Measurements from ENCODE around the gene COG5.
A peak's percentile ranks its signal among the peaks of the same experiment; 100 is the strongest.

Gene COG5

GRCh38 chr7:107212725-107213124 is 351.0 kb downstream of the COG5 start:
- TF ChIP-seq CTCF (IDR thresholded peaks at IDR 0.05): no peak
- H3K36me3 ChIP-seq (ENCODE audit: control insufficient read depth, insufficient read depth, low read length): no peaks in the 10 kb centered on the region
- H3K79me2 ChIP-seq: no peaks in the 10 kb centered on the region
- H3K4me3 ChIP-seq (ENCODE audit: low read depth, low read length): no peak overlapping the region
- H3K27ac ChIP-seq: no peak overlapping the region
- no peaks in the 10 kb centered on the region for H3K9me3 ChIP-seq (ENCODE audit: control insufficient read depth, low read length)
- H3K4me2 ChIP-seq (ENCODE audit: low read length): no peak overlapping the region
- H3K27me3 ChIP-seq (ENCODE audit: control insufficient read depth, insufficient read depth, low read length): no peaks in the 10 kb centered on the region
- no peak overlapping the region for H3K9ac ChIP-seq
- H2AFZ ChIP-seq: no peak overlapping the region
- H3K4me1 ChIP-seq: peaks cover 20% of the 10 kb centered on the region

GRCh38 chr7:107210400-107210799 is 353.3 kb downstream of the COG5 start:
- H3K4me3 ChIP-seq (ENCODE audit: low read depth, low read length): no peak overlapping the region
- no peak overlapping the region for H2AFZ ChIP-seq
- H3K9me3 ChIP-seq (ENCODE audit: control insufficient read depth, low read length): no peaks in the 10 kb centered on the region
- peaks cover 31% of the 10 kb centered on the region for H3K4me1 ChIP-seq
- H3K27ac ChIP-seq: no peak overlapping the region
- no peak for TF ChIP-seq CTCF (IDR thresholded peaks at IDR 0.05)
- H3K27me3 ChIP-seq (ENCODE audit: control insufficient read depth, insufficient read depth, low read length): no peaks in the 10 kb centered on the region
- H3K36me3 ChIP-seq (ENCODE audit: control insufficient read depth, insufficient read depth, low read length): no peaks in the 10 kb centered on the region
- no peak overlapping the region for H3K4me2 ChIP-seq (ENCODE audit: low read length)
- H3K79me2 ChIP-seq: no peaks in the 10 kb centered on the region
- H3K9ac ChIP-seq: no peak overlapping the region

GRCh38 chr7:107209565-107209964 is 354.2 kb downstream of the COG5 start:
- no peak overlapping the region for H3K9ac ChIP-seq
- no peaks in the 10 kb centered on the region for H3K79me2 ChIP-seq
- H3K4me1 ChIP-seq: peaks cover 31% of the 10 kb centered on the region
- H3K27ac ChIP-seq: peak overlapping the region; percentile 82
- no peak overlapping the region for H2AFZ ChIP-seq
- no peak overlapping the region for H3K4me3 ChIP-seq (ENCODE audit: low read depth, low read length)
- TF ChIP-seq CTCF (IDR thresholded peaks at IDR 0.05): no peak
- no peaks in the 10 kb centered on the region for H3K36me3 ChIP-seq (ENCODE audit: control insufficient read depth, insufficient read depth, low read length)
- no peak overlapping the region for H3K4me2 ChIP-seq (ENCODE audit: low read length)
- no peaks in the 10 kb centered on the region for H3K9me3 ChIP-seq (ENCODE audit: control insufficient read depth, low read length)
- no peaks in the 10 kb centered on the region for H3K27me3 ChIP-seq (ENCODE audit: control insufficient read depth, insufficient read depth, low read length)

DNA sequence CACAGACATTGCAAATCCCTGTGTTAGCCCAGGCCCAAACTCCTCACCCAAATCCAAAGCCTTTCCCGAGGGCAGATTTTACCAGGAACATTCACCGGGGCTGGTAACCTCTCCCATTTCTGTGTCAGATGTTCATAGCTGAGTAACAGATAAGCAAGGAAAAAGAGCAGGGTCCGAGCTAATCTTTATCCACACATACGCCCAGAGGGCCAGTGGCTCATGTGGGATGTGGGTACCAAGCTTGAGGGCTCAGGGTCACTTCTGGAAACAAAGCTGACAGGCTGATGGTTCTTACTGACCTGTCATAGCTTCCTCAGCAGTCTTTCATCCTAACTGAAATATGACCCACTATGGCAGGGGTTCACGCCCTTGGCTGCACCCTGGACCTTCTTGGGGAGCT is 355.2 kb downstream of the COG5 start:
- Histone ChIP-seq H3K36me3 (ENCODE audit: control insufficient read depth, insufficient read depth, low read length) (no peaks in the 10 kb centered on the region), H3K27me3 (ENCODE audit: control insufficient read depth, insufficient read depth, low read length) (no peaks in the 10 kb centered on the region), H3K79me2 (no peaks in the 10 kb centered on the region), H3K4me1 (peaks cover 31% of the 10 kb centered on the region), H3K9me3 (ENCODE audit: control insufficient read depth, low read length) (no peaks in the 10 kb centered on the region), H3K9ac (no peak overlapping the region), H3K27ac (peak overlapping the region; percentile 82), H2AFZ (peak overlapping the region; percentile 28), H3K4me2 (ENCODE audit: low read length) (no peak overlapping the region), H3K4me3 (ENCODE audit: low read depth, low read length) (no peak overlapping the region)
- TF ChIP-seq CTCF (IDR thresholded peaks at IDR 0.05): no peak

DNA sequence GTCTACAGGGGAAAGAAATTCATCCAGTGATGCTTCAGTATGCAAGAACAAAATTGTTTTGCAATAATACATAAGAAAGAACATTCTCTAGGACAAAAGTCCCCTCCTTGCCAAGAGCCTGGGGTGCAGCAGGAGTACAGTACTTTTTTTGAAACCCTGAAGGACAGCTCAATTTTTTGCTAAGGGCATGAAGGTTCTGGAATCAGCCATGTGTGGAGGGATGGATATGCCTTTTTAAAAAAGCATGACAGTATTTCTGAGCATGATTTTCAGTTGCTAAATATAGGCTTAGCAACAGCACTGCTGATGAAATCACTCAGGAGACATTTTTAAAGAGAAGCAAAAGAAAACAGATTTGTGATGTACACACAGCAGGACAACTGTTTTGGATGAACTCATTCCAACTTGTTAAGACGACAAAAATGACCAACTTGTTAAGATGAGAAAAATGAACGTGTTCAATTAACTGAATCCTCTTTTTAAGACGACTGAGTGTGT is 355.6 kb downstream of the COG5 start:
- peaks cover 31% of the 10 kb centered on the region for H3K4me1 ChIP-seq
- peak overlapping the region; percentile 82 for H3K27ac ChIP-seq
- no peak overlapping the region for H3K9ac ChIP-seq
- H3K4me3 ChIP-seq (ENCODE audit: low read depth, low read length): no peak overlapping the region
- TF ChIP-seq CTCF (IDR thresholded peaks at IDR 0.05): no peak
- H2AFZ ChIP-seq: peak overlapping the region; percentile 28
- H3K79me2 ChIP-seq: no peaks in the 10 kb centered on the region
- no peak overlapping the region for H3K4me2 ChIP-seq (ENCODE audit: low read length)
- no peaks in the 10 kb centered on the region for H3K27me3 ChIP-seq (ENCODE audit: control insufficient read depth, insufficient read depth, low read length)
- no peaks in the 10 kb centered on the region for H3K36me3 ChIP-seq (ENCODE audit: control insufficient read depth, insufficient read depth, low read length)
- H3K9me3 ChIP-seq (ENCODE audit: control insufficient read depth, low read length): no peaks in the 10 kb centered on the region

Measured in parathyroid adenoma (tissue), 2 donors.